T-helper 17 cell (primary cell): ENCODE results near the gene TTC29. TPM values are rescaled to one million over a fixed set of nuclear protein-coding genes. Genes with fewer than 3 reads are reported as not detected.
A peak's percentile ranks its signal among the peaks of the same experiment; 100 is the strongest.

Experiments used
- ATAC-seq: fragments of 150-1000 bp; cut with Tn5 transposase; 2 replicates; pipeline ENCODE4 v1.10.0; 2021; ENCODE audit warnings: mild to moderate bottlenecking, moderate library complexity
- DNase-seq, 3 donors: peaks; one replicate each; pipeline versions ENCODE4 v3.0.0 to v3.0.0-alpha.2; 2020 to 2021
- H3K9me3 ChIP-seq: one replicate; pipeline ENCODE4 v1.7.0; 2013; ENCODE audit warnings: low read length, mild to moderate bottlenecking; ENCODE audit not compliant: control insufficient read depth, poor library complexity, severe bottlenecking
- H3K27ac Mint-ChIP-seq: one replicate; pipeline ENCODE4 v1.8.0; 2022; ENCODE audit warnings: mild to moderate bottlenecking, moderate library complexity, mixed read lengths
- H3K27me3 Mint-ChIP-seq: one replicate; pipeline ENCODE4 v1.8.0; 2022; ENCODE audit warnings: mixed read lengths
- H3K36me3 Mint-ChIP-seq: one replicate; pipeline ENCODE4 v1.8.0; 2022; ENCODE audit warnings: low read depth, mixed read lengths
- H3K4me1 Mint-ChIP-seq: one replicate; pipeline ENCODE4 v1.8.0; 2022; ENCODE audit warnings: mild to moderate bottlenecking, mixed read lengths
- H3K4me3 Mint-ChIP-seq: one replicate; pipeline ENCODE4 v1.8.0; 2022; ENCODE audit warnings: mild to moderate bottlenecking, moderate library complexity, mixed read lengths
- total RNA-seq, 4 donors: library from RNA in 2 of 4; stranded (reverse) in 2 of 4; gene quantifications; one replicate each; pipeline ENCODE4 v1.2.3 and lab custom pipeline; 2022 to 2026

Gene TTC29
- total RNA-seq, 2 donors from 2014 or later, result not detected

DNA sequence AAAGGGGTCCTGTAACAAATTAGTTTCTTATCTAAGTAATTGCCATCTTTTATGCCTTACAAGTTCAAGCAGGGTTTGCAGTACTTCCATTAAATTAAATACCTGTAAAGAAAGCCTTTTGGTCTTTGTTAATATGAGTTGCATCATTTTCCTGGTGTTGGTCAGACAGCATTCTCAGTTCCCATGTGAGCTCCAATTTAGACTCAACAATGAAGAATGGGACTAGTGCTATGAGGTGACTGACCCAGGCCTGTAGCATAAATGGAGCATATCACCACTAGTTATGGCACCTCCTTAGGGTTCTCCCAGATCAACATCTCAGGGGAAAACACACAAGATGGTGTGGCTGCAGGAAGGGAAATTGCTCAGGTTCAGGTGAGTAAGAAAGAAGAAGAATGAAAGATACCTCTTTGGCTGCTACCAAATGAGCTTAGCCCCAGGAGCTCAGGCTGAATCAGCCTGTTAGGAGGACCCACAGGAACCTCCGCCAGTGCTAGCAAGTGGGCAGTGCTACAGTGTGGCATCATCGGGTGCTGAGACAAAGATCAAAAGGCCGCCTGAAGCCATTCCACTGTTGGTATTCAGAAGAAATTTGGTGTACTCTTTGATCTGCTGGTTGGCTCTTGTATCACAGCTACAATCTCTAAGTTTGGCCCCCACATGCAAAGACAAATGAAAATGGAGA is 1.8 kb downstream of the TTC29 start:
- H3K4me3 Mint-ChIP-seq, result no peak overlapping the region
- peaks cover 20% of the 10 kb centered on the region for H3K4me1 Mint-ChIP-seq
- no peaks in the 10 kb centered on the region for H3K36me3 Mint-ChIP-seq
- ATAC-seq (no peak), DNase-seq (no peak)
- no peaks in the 10 kb centered on the region for H3K9me3 ChIP-seq
- no peaks in the 10 kb centered on the region for H3K27me3 Mint-ChIP-seq
- H3K27ac Mint-ChIP-seq, result no peak overlapping the region

- Mint-ChIP-seq H3K4me3 (no peak overlapping the region), H3K27ac (no peak overlapping the region), H3K4me1 (no peaks in the 10 kb centered on the region), H3K36me3 (peaks cover 2% of the 10 kb centered on the region), H3K27me3 (peaks cover 27% of the 10 kb centered on the region)
- no peaks in the 10 kb centered on the region for H3K9me3 ChIP-seq
- ATAC-seq (no peak), DNase-seq (no peak)
These were observed 13.5 kb downstream of the TTC29 start for GRCh38 chr4:146932116-146932515.

DNA sequence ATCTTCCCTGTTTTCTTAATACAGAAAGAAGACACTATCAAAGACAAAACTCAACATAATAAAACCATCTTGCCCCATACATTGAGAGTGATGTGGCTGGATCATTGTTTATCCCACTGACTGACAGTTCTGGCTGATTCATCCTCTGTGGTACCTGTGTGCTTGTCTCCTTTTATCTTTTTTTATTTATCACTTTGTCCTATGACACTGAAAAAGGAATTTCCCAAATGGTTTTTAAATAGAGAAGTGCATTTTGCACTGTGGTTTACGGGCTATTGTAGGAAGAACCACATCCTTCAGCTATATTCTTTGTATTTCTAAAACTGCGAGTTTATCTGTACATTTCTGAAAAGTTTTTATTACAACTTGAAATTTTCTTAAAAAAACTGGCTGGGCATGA is 15.0 kb downstream of the TTC29 start:
- H3K9me3 ChIP-seq, result no peaks in the 10 kb centered on the region
- no peak overlapping the region for H3K4me3 Mint-ChIP-seq
- no peak overlapping the region for H3K27ac Mint-ChIP-seq
- peaks cover 2% of the 10 kb centered on the region for H3K36me3 Mint-ChIP-seq
- H3K4me1 Mint-ChIP-seq, result no peaks in the 10 kb centered on the region
- no peak for DNase-seq
- peaks cover 27% of the 10 kb centered on the region for H3K27me3 Mint-ChIP-seq
- no peak for ATAC-seq

DNA sequence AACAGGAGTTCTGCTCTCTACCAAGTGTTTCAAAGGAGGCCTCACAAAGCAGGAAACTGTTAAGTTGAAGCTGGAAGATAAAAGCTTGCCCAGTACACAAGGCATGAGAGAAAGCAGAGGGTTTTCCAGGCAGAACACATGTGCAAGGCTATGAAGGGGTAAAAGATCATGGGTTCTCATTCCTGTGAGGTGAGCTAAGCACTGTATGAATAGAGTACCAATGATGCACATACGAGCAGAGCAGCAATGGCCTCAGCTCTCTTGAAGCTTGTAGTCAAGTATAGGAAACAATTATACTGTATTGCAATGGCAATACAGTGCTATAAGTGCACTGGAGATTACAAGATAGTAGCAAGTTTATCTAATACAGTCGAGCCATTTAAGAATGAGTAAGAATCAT is 18.0 kb downstream of the TTC29 start:
- ATAC-seq (no peak), DNase-seq (no peak)
- H3K36me3 Mint-ChIP-seq, result peaks cover 2% of the 10 kb centered on the region
- H3K9me3 ChIP-seq, result no peaks in the 10 kb centered on the region
- H3K4me3 Mint-ChIP-seq, result no peak overlapping the region
- H3K27ac Mint-ChIP-seq, result no peak overlapping the region
- H3K4me1 Mint-ChIP-seq, result no peaks in the 10 kb centered on the region
- peaks cover 14% of the 10 kb centered on the region for H3K27me3 Mint-ChIP-seq

GRCh38 chr4:146916479-146917076 is 29.1 kb downstream of the TTC29 start:
- ATAC-seq, result peak; percentile 41
- no peak for DNase-seq
- Mint-ChIP-seq H3K36me3 (no peaks in the 10 kb centered on the region), H3K4me3 (no peak overlapping the region), H3K4me1 (no peaks in the 10 kb centered on the region), H3K27ac (no peak overlapping the region), H3K27me3 (peaks cover 14% of the 10 kb centered on the region)
- H3K9me3 ChIP-seq, result no peaks in the 10 kb centered on the region

DNA sequence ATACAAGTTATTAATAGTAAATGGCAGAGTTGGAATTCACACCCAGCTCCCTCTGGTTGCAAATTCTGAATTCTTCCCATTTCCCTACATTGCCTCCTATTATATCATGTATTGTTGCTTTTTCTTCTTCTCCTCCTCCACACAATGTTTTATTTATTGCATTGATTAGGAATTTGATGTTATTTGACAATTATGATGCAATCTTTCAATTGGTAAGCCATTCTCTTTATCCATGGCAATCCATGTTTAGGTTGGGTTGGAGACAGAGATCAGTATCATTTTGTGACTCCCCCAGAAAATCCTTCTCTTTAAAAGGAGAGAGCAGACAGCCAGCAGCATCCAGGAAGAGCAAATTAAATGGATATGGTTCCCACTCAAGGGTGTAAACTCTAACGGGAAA is 30.5 kb downstream of the TTC29 start:
- Mint-ChIP-seq H3K27ac (no peak overlapping the region), H3K4me3 (no peak overlapping the region), H3K36me3 (no peaks in the 10 kb centered on the region), H3K27me3 (peaks cover 25% of the 10 kb centered on the region), H3K4me1 (no peaks in the 10 kb centered on the region)
- ATAC-seq (no peak), DNase-seq (no peak)
- H3K9me3 ChIP-seq, result no peaks in the 10 kb centered on the region

GRCh38 chr4:146900295-146900694 is 45.4 kb downstream of the TTC29 start:
- H3K4me1 Mint-ChIP-seq, result no peaks in the 10 kb centered on the region
- H3K4me3 Mint-ChIP-seq, result no peak overlapping the region
- no peak for ATAC-seq
- DNase-seq, result no peak
- no peaks in the 10 kb centered on the region for H3K36me3 Mint-ChIP-seq
- no peak overlapping the region for H3K27ac Mint-ChIP-seq
- no peaks in the 10 kb centered on the region for H3K9me3 ChIP-seq
- H3K27me3 Mint-ChIP-seq, result peaks cover 46% of the 10 kb centered on the region

DNA sequence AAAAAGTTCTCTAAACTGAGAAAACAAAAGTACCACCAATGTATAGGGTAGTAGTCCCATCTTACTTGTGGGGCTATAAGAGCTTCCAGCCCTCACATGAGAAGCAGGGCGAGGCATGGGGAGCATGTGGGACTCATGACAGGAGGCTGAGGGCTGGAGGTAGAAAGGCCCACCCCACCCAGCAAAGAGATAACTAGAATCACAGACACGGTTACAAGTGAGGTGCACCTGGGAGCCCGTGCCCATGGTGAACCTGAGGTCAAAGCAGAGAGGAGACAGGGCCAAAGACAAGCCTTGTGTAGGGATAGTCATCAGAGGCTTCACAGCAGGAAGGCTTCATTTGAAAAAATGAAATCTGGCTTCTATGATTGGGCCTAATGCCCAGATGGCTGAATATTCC is 55.4 kb downstream of the TTC29 start:
- no peaks in the 10 kb centered on the region for H3K36me3 Mint-ChIP-seq
- ATAC-seq, result no peak
- no peaks in the 10 kb centered on the region for H3K4me1 Mint-ChIP-seq
- no peak for DNase-seq
- peaks cover 10% of the 10 kb centered on the region for H3K27me3 Mint-ChIP-seq
- H3K4me3 Mint-ChIP-seq, result no peak overlapping the region
- H3K27ac Mint-ChIP-seq, result no peak overlapping the region
- no peaks in the 10 kb centered on the region for H3K9me3 ChIP-seq

DNA sequence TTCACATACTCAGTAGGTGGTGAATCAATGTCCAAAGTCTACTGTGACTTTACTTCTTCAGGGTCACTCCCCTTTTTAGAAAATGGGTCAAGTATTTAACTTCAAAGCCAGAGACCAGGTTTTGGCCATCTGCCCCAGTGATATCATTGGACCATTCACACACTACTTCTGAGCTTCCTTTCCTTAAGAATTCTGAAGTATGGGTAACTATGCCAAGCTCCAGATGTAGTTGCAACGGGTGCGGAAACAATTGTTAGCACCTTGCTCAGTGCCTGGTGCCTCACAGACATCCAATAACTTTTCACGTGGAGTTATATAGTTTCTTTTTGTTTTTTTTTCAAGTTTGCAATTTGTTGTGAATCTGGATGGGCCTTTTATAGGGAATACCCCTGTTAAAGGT is 62.6 kb downstream of the TTC29 start:
- no peak for ATAC-seq
- H3K36me3 Mint-ChIP-seq, result no peaks in the 10 kb centered on the region
- no peak overlapping the region for H3K27ac Mint-ChIP-seq
- no peaks in the 10 kb centered on the region for H3K4me1 Mint-ChIP-seq
- no peak for DNase-seq
- no peaks in the 10 kb centered on the region for H3K9me3 ChIP-seq
- H3K4me3 Mint-ChIP-seq, result no peak overlapping the region
- H3K27me3 Mint-ChIP-seq, result peaks cover 14% of the 10 kb centered on the region

- Mint-ChIP-seq H3K36me3 (no peaks in the 10 kb centered on the region), H3K27ac (no peak overlapping the region), H3K27me3 (peaks cover 18% of the 10 kb centered on the region), H3K4me1 (no peaks in the 10 kb centered on the region), H3K4me3 (no peak overlapping the region)
- DNase-seq, result no peak
- ATAC-seq, result no peak
- H3K9me3 ChIP-seq, result no peaks in the 10 kb centered on the region
These were observed 88.4 kb downstream of the TTC29 start for GRCh38 chr4:146857298-146857697.

DNA sequence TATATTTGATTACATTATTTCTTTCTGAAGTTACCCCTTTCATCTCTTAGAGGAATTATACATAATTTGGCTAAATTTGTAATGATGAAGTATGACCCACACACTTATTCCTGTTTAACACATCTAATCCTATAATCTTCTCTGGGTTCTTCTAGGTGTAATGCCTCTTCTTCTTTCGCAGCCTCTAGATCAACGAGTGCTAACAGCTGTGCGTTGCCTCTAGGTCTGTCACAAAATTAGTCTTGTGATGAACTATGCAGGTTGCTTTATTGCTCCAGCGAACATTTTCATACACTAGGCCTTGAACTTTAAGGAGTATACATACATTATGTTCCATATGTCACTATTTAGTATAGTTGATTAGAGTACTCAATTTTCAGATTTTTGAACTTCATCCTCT is 89.9 kb downstream of the TTC29 start:
- Mint-ChIP-seq H3K4me3 (no peak overlapping the region), H3K27ac (no peak overlapping the region), H3K4me1 (no peaks in the 10 kb centered on the region), H3K36me3 (no peaks in the 10 kb centered on the region), H3K27me3 (peaks cover 18% of the 10 kb centered on the region)
- no peak for ATAC-seq
- no peak for DNase-seq
- H3K9me3 ChIP-seq, result no peaks in the 10 kb centered on the region

- Mint-ChIP-seq H3K4me3 (no peak overlapping the region), H3K27me3 (peaks cover 19% of the 10 kb centered on the region), H3K4me1 (no peaks in the 10 kb centered on the region), H3K36me3 (no peaks in the 10 kb centered on the region), H3K27ac (no peak overlapping the region)
- ATAC-seq (no peak), DNase-seq (no peak)
- no peaks in the 10 kb centered on the region for H3K9me3 ChIP-seq
These were observed 93.3 kb downstream of the TTC29 start for GRCh38 chr4:146852360-146852759.

- Mint-ChIP-seq H3K4me3 (no peak overlapping the region), H3K4me1 (no peaks in the 10 kb centered on the region), H3K27me3 (peaks cover 25% of the 10 kb centered on the region), H3K27ac (no peak overlapping the region), H3K36me3 (no peaks in the 10 kb centered on the region)
- H3K9me3 ChIP-seq, result no peaks in the 10 kb centered on the region
- ATAC-seq, result no peak
- no peak for DNase-seq
These were observed 98.3 kb downstream of the TTC29 start for GRCh38 chr4:146847345-146847744.

GRCh38 chr4:146846882-146847281 is 98.8 kb downstream of the TTC29 start:
- Mint-ChIP-seq H3K4me3 (no peak overlapping the region), H3K4me1 (no peaks in the 10 kb centered on the region)

More at GRCh38 chr4:146846882-146847281, 98.8 kb downstream of the TTC29 start:
- DNase-seq (no peak), ATAC-seq (no peak)
- H3K27me3 Mint-ChIP-seq, result peaks cover 29% of the 10 kb centered on the region
- no peaks in the 10 kb centered on the region for H3K9me3 ChIP-seq
- H3K27ac Mint-ChIP-seq, result no peak overlapping the region
- H3K36me3 Mint-ChIP-seq, result no peaks in the 10 kb centered on the region
